ENCODE results near the gene KRT83.

DNA sequence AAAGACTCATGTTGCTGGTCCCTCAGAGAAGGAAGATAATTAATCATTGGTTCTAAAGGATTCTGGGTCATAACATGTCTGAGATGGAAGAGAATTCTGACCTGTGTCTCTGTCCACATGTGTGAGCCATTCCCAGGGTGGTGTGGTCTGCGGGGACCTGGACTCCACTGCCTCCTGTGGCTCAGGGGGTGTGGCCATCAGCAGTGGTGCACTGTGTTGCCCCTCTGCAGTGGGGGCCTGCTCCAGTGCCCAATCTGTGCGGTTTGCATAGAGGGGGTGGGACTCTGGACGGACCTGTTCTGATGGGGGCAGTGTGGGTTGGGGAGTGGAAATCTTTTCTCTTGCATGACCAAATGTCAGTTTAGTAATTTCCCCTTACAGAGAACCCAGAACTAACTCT is 32.6 kb upstream of the KRT83 start:
- TF ChIP-seq, protein P1, sequence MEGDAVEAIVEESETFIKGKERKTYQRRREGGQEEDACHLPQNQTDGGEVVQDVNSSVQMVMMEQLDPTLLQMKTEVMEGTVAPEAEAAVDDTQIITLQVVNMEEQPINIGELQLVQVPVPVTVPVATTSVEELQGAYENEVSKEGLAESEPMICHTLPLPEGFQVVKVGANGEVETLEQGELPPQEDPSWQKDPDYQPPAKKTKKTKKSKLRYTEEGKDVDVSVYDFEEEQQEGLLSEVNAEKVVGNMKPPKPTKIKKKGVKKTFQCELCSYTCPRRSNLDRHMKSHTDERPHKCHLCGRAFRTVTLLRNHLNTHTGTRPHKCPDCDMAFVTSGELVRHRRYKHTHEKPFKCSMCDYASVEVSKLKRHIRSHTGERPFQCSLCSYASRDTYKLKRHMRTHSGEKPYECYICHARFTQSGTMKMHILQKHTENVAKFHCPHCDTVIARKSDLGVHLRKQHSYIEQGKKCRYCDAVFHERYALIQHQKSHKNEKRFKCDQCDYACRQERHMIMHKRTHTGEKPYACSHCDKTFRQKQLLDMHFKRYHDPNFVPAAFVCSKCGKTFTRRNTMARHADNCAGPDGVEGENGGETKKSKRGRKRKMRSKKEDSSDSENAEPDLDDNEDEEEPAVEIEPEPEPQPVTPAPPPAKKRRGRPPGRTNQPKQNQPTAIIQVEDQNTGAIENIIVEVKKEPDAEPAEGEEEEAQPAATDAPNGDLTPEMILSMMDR (IDR thresholded peaks at IDR 0.05; ENCODE audit: low read depth, low read length): no peak
- no peak for TF ChIP-seq EZH2phosphoT487 (IDR thresholded peaks at IDR 0.05; ENCODE audit: low read depth)
